Measurements from ENCODE around the gene MYO5A. TPM values are rescaled to one million over a fixed set of nuclear protein-coding genes. Genes with fewer than 3 reads are reported as not detected.

MYO5A gene
- total and polyA plus RNA-seq, 2 donors (not counting 3 experiments of a cell fraction or from before 2014, with no cell fraction given): 31.9 to 91.9 TPM

DNA sequence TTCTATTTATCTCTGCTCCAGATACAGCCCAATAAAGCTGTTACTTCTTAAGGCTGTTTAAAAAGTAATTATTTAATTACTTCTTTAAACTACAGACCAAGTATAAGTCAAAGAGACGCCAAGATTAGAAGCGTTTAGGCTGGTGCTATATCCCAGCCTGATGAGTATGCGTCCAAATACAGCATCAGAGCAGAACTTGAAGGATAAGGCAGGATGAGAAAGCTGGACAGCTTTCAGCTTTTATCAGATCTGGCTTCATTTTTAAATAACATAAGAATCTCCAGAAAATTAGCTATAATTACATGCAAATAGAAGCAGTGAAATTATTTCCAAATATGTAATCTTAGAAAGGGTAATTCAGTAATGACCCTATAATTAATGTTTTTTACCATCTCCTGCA, 122.8 kb downstream of the MYO5A start:
- Histone ChIP-seq H3K4me2 (ENCODE audit: insufficient read depth, low read length) (no peak overlapping the region), H3K9me1 (replicated peaks; ENCODE audit: control insufficient read depth, extremely low read depth, insufficient read depth, low read length) (no peaks in the 10 kb centered on the region), H3K79me2 (ENCODE audit: control insufficient read depth, insufficient read depth, low read length) (no peaks in the 10 kb centered on the region), H2AFZ (ENCODE audit: low read depth, low read length) (no peak overlapping the region), H3K9ac (replicated peaks; ENCODE audit: extremely low read depth, insufficient read depth, low read length) (no peak overlapping the region), H3K4me1 (ENCODE audit: control insufficient read depth, extremely low read depth, insufficient read depth, low read length) (peaks cover 9% of the 10 kb centered on the region), H3K4me3 (replicated peaks in 1 of 3; ENCODE audit: insufficient read depth in 1 of 3, low read depth in 1 of 3, low read length in 3 of 3) (no peak overlapping the region), H3K9me3 (replicated peaks; ENCODE audit: control insufficient read depth, insufficient read depth, low read length) (no peaks in the 10 kb centered on the region), H4K20me1 (replicated peaks; ENCODE audit: control insufficient read depth, extremely low read depth, insufficient read depth, low read length) (no peaks in the 10 kb centered on the region), H3K36me3 (ENCODE audit: control insufficient read depth in 2 of 2, extremely low read depth in 1 of 2, insufficient read depth in 2 of 2, low read length in 2 of 2) (peaks cover 0 to 3% of the 10 kb centered on the region in 2 experiments), H3K27ac (ENCODE audit: insufficient read depth, low read depth, low read length) (no peak overlapping the region), H3K27me3 (ENCODE audit: control insufficient read depth in 2 of 2, insufficient read depth in 2 of 2, low read length in 2 of 2) (no peaks in the 10 kb centered on the region)
- no peak for DNase-seq (ENCODE audit: low read depth, low spot score)
- dilution Hi-C loops (cut with MboI; ENCODE audit: extremely low pct_ligation_motif_present, low sequenced_read_pairs) (no loop called here), intact Hi-C loops (cut with micrococcal nuclease) (no loop called here)
- POLR2A ChIA-PET: no interaction called here
- no peak for FAIRE-seq
- no TSS peak for BruUV-seq (replicated peaks)
- TF ChIP-seq, protein P1, sequence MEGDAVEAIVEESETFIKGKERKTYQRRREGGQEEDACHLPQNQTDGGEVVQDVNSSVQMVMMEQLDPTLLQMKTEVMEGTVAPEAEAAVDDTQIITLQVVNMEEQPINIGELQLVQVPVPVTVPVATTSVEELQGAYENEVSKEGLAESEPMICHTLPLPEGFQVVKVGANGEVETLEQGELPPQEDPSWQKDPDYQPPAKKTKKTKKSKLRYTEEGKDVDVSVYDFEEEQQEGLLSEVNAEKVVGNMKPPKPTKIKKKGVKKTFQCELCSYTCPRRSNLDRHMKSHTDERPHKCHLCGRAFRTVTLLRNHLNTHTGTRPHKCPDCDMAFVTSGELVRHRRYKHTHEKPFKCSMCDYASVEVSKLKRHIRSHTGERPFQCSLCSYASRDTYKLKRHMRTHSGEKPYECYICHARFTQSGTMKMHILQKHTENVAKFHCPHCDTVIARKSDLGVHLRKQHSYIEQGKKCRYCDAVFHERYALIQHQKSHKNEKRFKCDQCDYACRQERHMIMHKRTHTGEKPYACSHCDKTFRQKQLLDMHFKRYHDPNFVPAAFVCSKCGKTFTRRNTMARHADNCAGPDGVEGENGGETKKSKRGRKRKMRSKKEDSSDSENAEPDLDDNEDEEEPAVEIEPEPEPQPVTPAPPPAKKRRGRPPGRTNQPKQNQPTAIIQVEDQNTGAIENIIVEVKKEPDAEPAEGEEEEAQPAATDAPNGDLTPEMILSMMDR (IDR thresholded peaks at IDR 0.05; ENCODE audit: extremely low read depth in 1 of 2, insufficient read depth in 1 of 2, low read depth in 1 of 2, low read length in 2 of 2): no peak
- TF ChIP-seq GATA2 (IDR thresholded peaks at IDR 0.05; ENCODE audit: insufficient read depth, insufficient read length, low read depth, low read length) (no peak), MYC (IDR thresholded peaks at IDR 0.05; ENCODE audit: low read depth, low read length) (no peak)
- CTCF ChIA-PET: interaction anchor here (1.2 to 1.9 kb wide), 4 partner anchors 9 to 58 kb away, joined by 3 to 5 read pairs (median 4); no protein-coding TSS in a partner anchor

GRCh38 chr15:52397118-52397517, 131.6 kb downstream of the MYO5A start:
- H3K4me2 ChIP-seq (ENCODE audit: insufficient read depth, low read length): no peak overlapping the region
- no peaks in the 10 kb centered on the region for H3K79me2 ChIP-seq (ENCODE audit: control insufficient read depth, insufficient read depth, low read length)
- intact Hi-C loops (cut with micrococcal nuclease) (no loop called here), dilution Hi-C loops (cut with MboI; ENCODE audit: extremely low pct_ligation_motif_present, low sequenced_read_pairs) (no loop called here)
- no peaks in the 10 kb centered on the region for H3K4me1 ChIP-seq (ENCODE audit: control insufficient read depth, extremely low read depth, insufficient read depth, low read length)
- no peak overlapping the region for H3K9ac ChIP-seq (replicated peaks; ENCODE audit: extremely low read depth, insufficient read depth, low read length)
- DNase-seq (ENCODE audit: low read depth, low spot score) (no peak), FAIRE-seq (no peak)
- TF ChIP-seq EZH2 (IDR thresholded peaks at IDR 0.05; ENCODE audit: borderline replicate concordance, low read depth, low read length, severe bottlenecking): no peak
- TF ChIP-seq, protein P1 (IDR thresholded peaks at IDR 0.05; ENCODE audit: extremely low read depth in 1 of 2, insufficient read depth in 1 of 2, low read depth in 1 of 2, low read length in 2 of 2): no peak
- TF ChIP-seq, protein P2, sequence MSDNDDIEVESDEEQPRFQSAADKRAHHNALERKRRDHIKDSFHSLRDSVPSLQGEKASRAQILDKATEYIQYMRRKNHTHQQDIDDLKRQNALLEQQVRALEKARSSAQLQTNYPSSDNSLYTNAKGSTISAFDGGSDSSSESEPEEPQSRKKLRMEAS (IDR thresholded peaks at IDR 0.05; ENCODE audit: insufficient read depth, insufficient read length): no peak
- no peak for TF ChIP-seq FOS (IDR thresholded peaks at IDR 0.05; ENCODE audit: borderline replicate concordance, insufficient read depth, low read length)
- TF ChIP-seq POLR2A (IDR thresholded peaks at IDR 0.05; ENCODE audit: low read depth, low read length): no peak
- no peak for TF ChIP-seq POLR2AphosphoS5 (IDR thresholded peaks at IDR 0.05; ENCODE audit: insufficient read depth, low read depth, low read length)
- no peak for TF ChIP-seq GATA2 (IDR thresholded peaks at IDR 0.05; ENCODE audit: insufficient read depth, insufficient read length, low read depth, low read length)
- no peak for TF ChIP-seq MYC (IDR thresholded peaks at IDR 0.05; ENCODE audit: low read depth, low read length)
- no peak for TF ChIP-seq JUN (IDR thresholded peaks at IDR 0.05; ENCODE audit: borderline replicate concordance, insufficient read depth, insufficient read length, low read depth)
- H4K20me1 ChIP-seq (replicated peaks; ENCODE audit: control insufficient read depth, extremely low read depth, insufficient read depth, low read length): no peaks in the 10 kb centered on the region
- H2AFZ ChIP-seq (ENCODE audit: low read depth, low read length): no peak overlapping the region
- CTCF ChIA-PET: interaction anchor here (1.0 kb wide), 1 partner anchor 8 kb away, joined by 3 read pairs; no protein-coding TSS in a partner anchor
- H3K9me3 ChIP-seq (replicated peaks; ENCODE audit: control insufficient read depth, insufficient read depth, low read length): no peaks in the 10 kb centered on the region
- no peaks in the 10 kb centered on the region for H3K27me3 ChIP-seq (ENCODE audit: control insufficient read depth in 2 of 2, insufficient read depth in 2 of 2, low read length in 2 of 2)
- no peak overlapping the region for H3K27ac ChIP-seq (ENCODE audit: insufficient read depth, low read depth, low read length)
- no peaks in the 10 kb centered on the region for H3K9me1 ChIP-seq (replicated peaks; ENCODE audit: control insufficient read depth, extremely low read depth, insufficient read depth, low read length)
- H3K36me3 ChIP-seq (ENCODE audit: control insufficient read depth in 2 of 2, extremely low read depth in 1 of 2, insufficient read depth in 2 of 2, low read length in 2 of 2): peaks cover 3 to 6% of the 10 kb centered on the region in 2 experiments
- H3K4me3 ChIP-seq (replicated peaks in 1 of 3; ENCODE audit: insufficient read depth in 1 of 3, low read depth in 1 of 3, low read length in 3 of 3): no peak overlapping the region
- POLR2A ChIA-PET: no interaction called here
- no TSS peak for BruUV-seq (replicated peaks)

All from endothelial cell of umbilical vein (primary cell).